Kidney capillary endothelial cell (primary cell): ENCODE results near the gene NR4A1.

Experiments used
- DNase-seq: peaks from one replicate; pipeline ENCODE4 v3.0.0-alpha.2; 2018; ENCODE audit warnings: low spot score

The NR4A1 gene

GRCh38 chr12:52041695-52042123 is 9.5 kb upstream of the NR4A1 start:
- DNase-seq = no peak

GRCh38 chr12:52042706-52043385 is 8.4 kb upstream of the NR4A1 start:
- no peak for DNase-seq

GRCh38 chr12:52043386-52044212 is 7.6 kb upstream of the NR4A1 start:
- peak; percentile 59 for DNase-seq

- DNase-seq = peak; percentile 61
These were observed 6.8 kb upstream of the NR4A1 start for GRCh38 chr12:52044292-52044983.

GRCh38 chr12:52045794-52046199 is 5.4 kb upstream of the NR4A1 start:
- no peak for DNase-seq

- no peak for DNase-seq
These were observed 4.4 kb upstream of the NR4A1 start for GRCh38 chr12:52046859-52047258.

GRCh38 chr12:52049286-52049685 is 2.0 kb upstream of the NR4A1 start:
- no peak for DNase-seq

GRCh38 chr12:52049688-52050087 is 1.6 kb upstream of the NR4A1 start:
- no peak for DNase-seq

- DNase-seq = no peak
These were observed 1.0 kb upstream of the NR4A1 start for GRCh38 chr12:52050116-52050757.

GRCh38 chr12:52052468-52053186 is 1.4 kb downstream of the NR4A1 start:
- DNase-seq = no peak

GRCh38 chr12:52053536-52054209 is 2.4 kb downstream of the NR4A1 start:
- no peak for DNase-seq

- no peak for DNase-seq
These were observed 3.1 kb downstream of the NR4A1 start for GRCh38 chr12:52054231-52054832.

GRCh38 chr12:52054833-52055730 is 3.8 kb downstream of the NR4A1 start:
- DNase-seq = no peak

GRCh38 chr12:52055731-52056711 is 4.8 kb downstream of the NR4A1 start:
- DNase-seq = no peak

GRCh38 chr12:52056801-52057637 is 5.8 kb downstream of the NR4A1 start:
- no peak for DNase-seq

GRCh38 chr12:52057638-52058576 is 6.7 kb downstream of the NR4A1 start:
- DNase-seq = no peak
